Karpas-422 (cell line): ENCODE results near the gene WDFY2. TPM values are rescaled to one million over a fixed set of nuclear protein-coding genes. Genes with fewer than 3 reads are reported as not detected.
"Not testable (repeated sequence)": the region's sequence is repeated elsewhere in the genome, so short reads cannot be mapped to it uniquely, and the experiment has no call there.

ENCODE experiments used
- DNase-seq: peaks from one replicate; pipeline ENCODE4 v3.0.0-alpha.2; 2015
- H2AFZ ChIP-seq: fragments of 200-600 bp; sonication (generic); 2 replicates; pipeline ENCODE4 v1.6.1; 2014; ENCODE audit warnings: antibody characterized with exemption, low read length, mixed read lengths
- H3K27ac ChIP-seq: fragments of 200-600 bp; sonication (generic); 2 replicates; pipeline ENCODE4 v1.5.1; 2014; ENCODE audit warnings: mild to moderate bottlenecking, low read length, moderate library complexity
- H3K27me3 ChIP-seq: fragments of 200-600 bp; sonication (generic); 2 replicates; pipeline ENCODE4 v1.6.1; 2014; ENCODE audit warnings: low read length, mixed read lengths
- H3K36me3 ChIP-seq: fragments of 200-600 bp; sonication (generic); 2 replicates; pipeline ENCODE4 v1.6.1; 2014; ENCODE audit warnings: low read length, mixed read lengths; ENCODE audit not compliant: insufficient read depth
- H3K4me1 ChIP-seq: fragments of 200-600 bp; sonication (generic); 2 replicates; pipeline ENCODE4 v1.6.1; 2014; ENCODE audit warnings: mild to moderate bottlenecking, low read length, mixed read lengths
- H3K4me2 ChIP-seq: fragments of 200-600 bp; sonication (generic); 2 replicates; pipeline ENCODE4 v1.6.1; 2014; ENCODE audit warnings: low read length, low read depth, mild to moderate bottlenecking; ENCODE audit not compliant: poor library complexity, severe bottlenecking
- H3K4me3 ChIP-seq: fragments of 200-600 bp; sonication (generic); 2 replicates; pipeline ENCODE4 v1.5.1; 2014; ENCODE audit warnings: mild to moderate bottlenecking, antibody characterized with exemption, low read length, mixed read lengths
- H3K79me2 ChIP-seq: fragments of 200-600 bp; sonication (generic); 2 replicates; pipeline ENCODE4 v1.6.1; 2014; ENCODE audit warnings: mild to moderate bottlenecking, low read length, mixed read lengths
- H3K9ac ChIP-seq: fragments of 200-600 bp; sonication (generic); 2 replicates; pipeline ENCODE4 v1.6.0; 2014; ENCODE audit warnings: low read length
- H3K9me2 ChIP-seq: fragments of 200-600 bp; sonication (generic), shearing (Covaris generic); replicated peaks from 2 replicates; pipeline ENCODE4 v1.6.0; 2014; ENCODE audit warnings: mild to moderate bottlenecking, low read length, moderate library complexity; ENCODE audit not compliant: insufficient read depth
- H3K9me3 ChIP-seq: fragments of 300-700, 200-600 bp; sonication (generic); 2 replicates; pipeline ENCODE4 v1.6.1; 2014; ENCODE audit warnings: low read length, mixed read lengths
- H4K20me1 ChIP-seq: fragments of 200-600 bp; sonication (generic); 2 replicates; pipeline ENCODE4 v1.6.1; 2014; ENCODE audit warnings: mild to moderate bottlenecking, antibody characterized with exemption, low read length, low read depth; ENCODE audit not compliant: insufficient read depth
- total RNA-seq: library from RNA; depleted of rRNA; stranded (reverse); fragments of >200 nt; shearing (Covaris generic); gene quantifications from 2 replicates; pipeline ENCODE4 v1.2.3, GENCODE V29; 2014; ENCODE audit warnings: low replicate concordance

Gene WDFY2
- total RNA-seq, 1 experiment from 2014 or later = 4.1 TPM

DNA sequence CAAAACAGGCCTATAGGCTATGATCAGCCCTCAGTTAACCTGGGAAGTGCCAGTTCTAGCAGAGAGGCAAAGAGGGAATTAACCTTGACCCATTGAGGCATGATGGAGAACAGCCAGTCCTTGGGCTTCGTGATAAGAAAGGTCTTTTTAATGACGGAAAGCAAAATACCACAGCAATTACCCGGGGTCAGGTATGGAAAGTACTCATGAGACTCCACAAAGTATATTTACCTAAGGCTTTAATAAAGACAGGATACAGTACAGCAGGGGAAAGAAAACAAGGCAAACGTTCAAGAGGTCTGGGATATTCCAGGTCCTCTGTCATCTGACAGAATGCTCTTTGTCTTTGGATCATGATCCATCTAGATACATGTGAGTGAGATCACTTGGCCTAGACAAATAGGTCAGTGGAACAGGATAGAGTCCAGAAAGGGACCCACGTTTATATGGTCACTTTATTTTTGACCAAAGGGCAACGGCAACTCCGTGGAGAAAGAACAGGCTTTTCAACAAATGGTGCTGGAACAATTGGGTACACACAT lies 52.2 kb downstream of the WDFY2 start:
- no peaks in the 10 kb centered on the region for H3K9me2 ChIP-seq
- no peaks in the 10 kb centered on the region for H3K9me3 ChIP-seq
- no peaks in the 10 kb centered on the region for H3K27me3 ChIP-seq
- H3K4me3 ChIP-seq = no peak overlapping the region
- DNase-seq = no peak
- no peak overlapping the region for H2AFZ ChIP-seq
- peaks cover 33% of the 10 kb centered on the region for H4K20me1 ChIP-seq
- H3K27ac ChIP-seq = no peak overlapping the region
- peaks cover 4% of the 10 kb centered on the region for H3K4me1 ChIP-seq
- no peaks in the 10 kb centered on the region for H3K79me2 ChIP-seq
- H3K4me2 ChIP-seq = no peak overlapping the region
- H3K36me3 ChIP-seq = no peaks in the 10 kb centered on the region
- H3K9ac ChIP-seq = no peak overlapping the region

- DNase-seq = no peak
- Histone ChIP-seq H2AFZ (no peak overlapping the region), H3K9me2 (no peaks in the 10 kb centered on the region), H4K20me1 (peaks cover 27% of the 10 kb centered on the region), H3K9me3 (no peaks in the 10 kb centered on the region), H3K27ac (no peak overlapping the region), H3K27me3 (no peaks in the 10 kb centered on the region), H3K9ac (no peak overlapping the region), H3K4me1 (peaks cover 4% of the 10 kb centered on the region), H3K79me2 (no peaks in the 10 kb centered on the region), H3K4me2 (no peak overlapping the region), H3K4me3 (no peak overlapping the region), H3K36me3 (no peaks in the 10 kb centered on the region)
These were observed 53.6 kb downstream of the WDFY2 start for GRCh38 chr13:51637852-51638215.

DNA sequence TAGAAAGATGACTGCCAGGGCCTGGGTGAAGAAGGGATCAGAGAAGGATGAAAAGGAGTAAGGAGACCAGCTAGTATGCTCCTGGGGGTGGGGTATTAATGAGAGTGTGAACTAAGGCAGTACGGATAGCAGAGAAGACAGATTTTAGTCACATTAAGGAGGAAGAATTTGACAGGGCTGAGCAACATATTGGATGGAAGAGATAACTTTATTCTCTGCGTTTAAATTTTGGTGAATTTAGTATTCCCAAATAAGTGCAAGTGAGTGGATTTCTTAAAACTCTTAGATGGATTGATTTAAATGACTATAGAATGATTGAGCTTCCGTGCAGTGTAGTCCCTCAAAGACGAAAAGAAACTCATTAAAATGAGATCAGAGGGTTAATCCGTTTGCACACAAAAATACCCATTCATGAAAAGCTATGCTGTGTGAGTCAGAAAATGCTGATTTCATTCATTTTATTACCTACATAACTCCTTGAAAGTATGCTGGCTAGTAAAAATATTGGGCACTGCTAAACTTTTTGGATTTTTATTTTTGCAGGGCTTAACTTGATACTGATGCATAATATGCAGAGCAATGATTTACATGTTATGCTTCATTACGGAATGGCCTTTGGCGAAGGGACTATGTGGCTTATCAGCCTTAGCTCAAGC lies 54.1 kb downstream of the WDFY2 start:
- Histone ChIP-seq H3K79me2 (no peaks in the 10 kb centered on the region), H3K27ac (no peak overlapping the region), H2AFZ (no peak overlapping the region), H3K4me3 (no peak overlapping the region), H3K9ac (no peak overlapping the region), H3K4me1 (peaks cover 4% of the 10 kb centered on the region), H3K9me3 (no peaks in the 10 kb centered on the region), H3K27me3 (no peaks in the 10 kb centered on the region), H3K36me3 (no peaks in the 10 kb centered on the region), H4K20me1 (peaks cover 29% of the 10 kb centered on the region), H3K4me2 (no peak overlapping the region), H3K9me2 (no peaks in the 10 kb centered on the region)
- DNase-seq = no peak

DNA sequence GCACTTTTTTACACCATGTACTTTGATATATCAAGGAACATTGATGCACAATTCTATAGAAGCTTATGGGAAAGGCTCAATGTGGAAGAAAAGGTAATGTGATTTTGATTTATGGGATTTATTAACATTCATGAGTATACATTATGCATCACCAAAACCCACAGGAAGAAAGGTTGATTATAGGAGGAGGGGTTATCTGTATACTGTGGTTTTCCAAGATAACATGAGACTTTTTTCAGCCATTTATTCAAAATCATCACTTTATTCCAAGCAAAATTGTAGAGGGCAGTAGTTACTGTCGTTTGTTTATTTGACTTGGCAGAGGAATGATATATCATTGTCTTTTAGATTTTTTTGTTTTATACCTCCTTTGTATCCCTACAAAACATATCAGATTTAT lies 54.9 kb downstream of the WDFY2 start:
- H3K4me2 ChIP-seq = no peak overlapping the region
- DNase-seq = no peak
- H4K20me1 ChIP-seq = peaks cover 37% of the 10 kb centered on the region
- no peaks in the 10 kb centered on the region for H3K9me3 ChIP-seq
- no peaks in the 10 kb centered on the region for H3K27me3 ChIP-seq
- no peak overlapping the region for H3K27ac ChIP-seq
- no peak overlapping the region for H2AFZ ChIP-seq
- H3K4me3 ChIP-seq = no peak overlapping the region
- H3K9ac ChIP-seq = no peak overlapping the region
- H3K9me2 ChIP-seq = no peaks in the 10 kb centered on the region
- no peaks in the 10 kb centered on the region for H3K79me2 ChIP-seq
- no peaks in the 10 kb centered on the region for H3K36me3 ChIP-seq
- peaks cover 6% of the 10 kb centered on the region for H3K4me1 ChIP-seq

DNA sequence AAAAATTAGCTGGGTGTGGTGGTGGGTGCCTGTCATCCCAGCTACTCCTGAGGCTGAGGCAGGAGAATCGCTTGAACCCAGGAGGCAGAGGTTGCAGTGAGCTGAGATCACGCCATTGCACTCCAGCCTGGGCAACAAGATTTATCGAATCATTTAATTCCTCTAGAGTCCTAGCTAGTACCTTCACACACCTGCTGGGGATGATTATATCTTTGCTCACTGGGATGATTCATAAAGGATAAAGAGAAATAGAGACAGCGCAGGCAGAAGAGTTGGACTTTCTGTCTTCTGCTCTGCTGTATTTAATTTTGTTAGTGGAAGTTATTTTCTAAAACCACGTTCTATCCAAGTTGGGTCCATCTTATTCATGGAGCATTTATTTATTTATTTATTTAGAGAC lies 56.4 kb downstream of the WDFY2 start:
- H3K4me3 ChIP-seq, H3K27me3 ChIP-seq, H3K27ac ChIP-seq, DNase-seq, H3K9ac ChIP-seq, H3K79me2 ChIP-seq, H3K36me3 ChIP-seq, H3K4me2 ChIP-seq, H3K9me3 ChIP-seq, H2AFZ ChIP-seq, H3K9me2 ChIP-seq: not testable (repeated sequence)
- peaks cover 18% of the 10 kb centered on the region for H3K4me1 ChIP-seq
- H4K20me1 ChIP-seq = peaks cover 45% of the 10 kb centered on the region

GRCh38 chr13:51643105-51643881 lies 59.0 kb downstream of the WDFY2 start:
- H3K27ac ChIP-seq = no peak overlapping the region
- no peaks in the 10 kb centered on the region for H3K27me3 ChIP-seq
- H3K4me2 ChIP-seq = no peak overlapping the region
- no peak overlapping the region for H2AFZ ChIP-seq
- no peaks in the 10 kb centered on the region for H3K9me2 ChIP-seq
- H3K4me1 ChIP-seq = peaks cover 19% of the 10 kb centered on the region
- no peaks in the 10 kb centered on the region for H3K9me3 ChIP-seq
- H3K36me3 ChIP-seq = no peaks in the 10 kb centered on the region
- no peak overlapping the region for H3K9ac ChIP-seq
- H4K20me1 ChIP-seq = peaks cover 46% of the 10 kb centered on the region
- no peaks in the 10 kb centered on the region for H3K79me2 ChIP-seq
- no peak overlapping the region for H3K4me3 ChIP-seq
- DNase-seq = no peak

DNA sequence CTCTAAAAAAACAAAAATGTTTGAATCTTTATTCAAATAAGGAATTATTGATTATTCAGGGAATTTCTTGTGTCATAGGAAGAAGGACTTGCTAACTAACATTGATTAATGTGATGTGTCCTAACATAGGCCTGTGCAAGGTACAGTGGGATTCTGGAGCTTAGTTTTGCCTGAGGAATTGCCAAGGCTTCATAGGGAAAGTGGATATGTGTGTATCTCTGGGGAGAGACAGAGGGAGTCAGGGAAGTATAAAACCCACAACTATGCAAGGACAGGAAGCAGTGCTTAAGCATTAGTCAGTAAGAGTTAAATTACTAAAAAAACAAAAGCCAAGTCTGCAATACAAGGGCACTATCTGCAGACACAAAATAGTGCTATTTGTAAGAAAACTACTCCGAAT lies 59.6 kb downstream of the WDFY2 start:
- no peak overlapping the region for H3K27ac ChIP-seq
- no peak overlapping the region for H3K4me2 ChIP-seq
- no peaks in the 10 kb centered on the region for H3K9me3 ChIP-seq
- H3K4me1 ChIP-seq = peaks cover 19% of the 10 kb centered on the region
- no peaks in the 10 kb centered on the region for H3K36me3 ChIP-seq
- H3K9ac ChIP-seq = no peak overlapping the region
- no peak for DNase-seq
- H4K20me1 ChIP-seq = peaks cover 43% of the 10 kb centered on the region
- no peaks in the 10 kb centered on the region for H3K79me2 ChIP-seq
- no peaks in the 10 kb centered on the region for H3K27me3 ChIP-seq
- no peak overlapping the region for H3K4me3 ChIP-seq
- H2AFZ ChIP-seq = no peak overlapping the region
- H3K9me2 ChIP-seq = no peaks in the 10 kb centered on the region

DNA sequence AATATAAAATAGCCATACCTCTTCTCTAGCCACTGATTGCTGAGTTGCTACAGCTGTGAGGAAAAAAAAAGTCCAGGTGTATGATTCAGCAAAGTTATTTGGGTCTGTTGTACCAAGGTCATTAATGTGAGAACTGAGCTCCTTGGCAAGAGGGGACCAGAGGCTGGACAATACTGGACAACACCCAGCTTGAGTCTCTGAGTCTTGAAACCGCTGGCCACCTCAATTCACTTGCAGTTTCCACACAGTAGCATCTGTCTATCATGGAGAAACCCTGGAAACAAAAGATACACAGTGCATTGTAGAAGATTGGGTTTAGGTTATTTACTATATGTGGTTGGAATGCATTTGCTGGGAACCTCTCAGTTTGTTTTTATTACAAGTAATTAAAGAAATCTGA lies 60.4 kb downstream of the WDFY2 start:
- Histone ChIP-seq H3K4me2 (peak overlapping the region; percentile 42), H3K4me1 (peaks cover 19% of the 10 kb centered on the region), H3K79me2 (no peaks in the 10 kb centered on the region)

More for the DNA sequence above, 60.4 kb downstream of the WDFY2 start:
- Histone ChIP-seq H3K27ac (no peak overlapping the region), H3K4me3 (no peak overlapping the region), H3K9me3 (no peaks in the 10 kb centered on the region), H3K9me2 (no peaks in the 10 kb centered on the region), H3K36me3 (no peaks in the 10 kb centered on the region), H4K20me1 (peaks cover 43% of the 10 kb centered on the region), H3K9ac (no peak overlapping the region), H2AFZ (no peak overlapping the region), H3K27me3 (no peaks in the 10 kb centered on the region)
- DNase-seq = no peak
